ENCODE data around the gene CA10. TPM values are rescaled to one million over a fixed set of nuclear protein-coding genes. Genes with fewer than 3 reads are reported as not detected.

Gene CA10
- total and polyA plus RNA-seq, 2 experiments from 2014 or later = 0.92 to 1.5 TPM

- H3K27ac Mint-ChIP-seq = no peak overlapping the region
- H3K4me3 ChIP-seq = no peak overlapping the region
- no peak overlapping the region for H3K4me3 Mint-ChIP-seq
- TF ChIP-seq POLR2AphosphoS5 (IDR thresholded peaks at IDR 0.05; ENCODE audit: low read depth) = no peak
- TF ChIP-seq REST (IDR thresholded peaks at IDR 0.05; ENCODE audit: unreplicated experiment) = no peak
- H4K20me1 ChIP-seq (replicated peaks; ENCODE audit: insufficient read depth) = no peaks in the 10 kb centered on the region
- H3K9me2 ChIP-seq (ENCODE audit: insufficient read depth) = no peaks in the 10 kb centered on the region
- DNase-seq (ENCODE audit: low spot score) = no peak
- peaks cover 29% of the 10 kb centered on the region for H3K4me1 ChIP-seq (ENCODE audit: insufficient read depth)
- no peaks in the 10 kb centered on the region for H3K36me3 Mint-ChIP-seq (ENCODE audit: low read depth)
- no peaks in the 10 kb centered on the region for H3F3A ChIP-seq (replicated peaks; ENCODE audit: low read depth)
- no peaks in the 10 kb centered on the region for H3K79me2 ChIP-seq (replicated peaks; ENCODE audit: insufficient read depth)
- no peaks in the 10 kb centered on the region for H3K9me3 Mint-ChIP-seq
- ATAC-seq = no peak
- peaks cover 26% of the 10 kb centered on the region for H3K4me1 Mint-ChIP-seq
- H3K27me3 ChIP-seq (ENCODE audit: insufficient read depth) = no peaks in the 10 kb centered on the region
- no peaks in the 10 kb centered on the region for H3K27me3 Mint-ChIP-seq (ENCODE audit: insufficient read depth, low read depth, poor library complexity)
- no peak overlapping the region for H2AFZ ChIP-seq
- no peak overlapping the region for H3K27ac ChIP-seq (ENCODE audit: low read depth)
- no peak overlapping the region for H3K4me2 ChIP-seq
- no peaks in the 10 kb centered on the region for H3K36me3 ChIP-seq (ENCODE audit: insufficient read depth)
These were observed 19.8 kb downstream of the CA10 start for GRCh38 chr17:52138752-52139151.

- DNase-seq (ENCODE audit: low spot score) = no peak
- no peak overlapping the region for H3K4me3 ChIP-seq
- H3K4me1 ChIP-seq (ENCODE audit: insufficient read depth) = peaks cover 29% of the 10 kb centered on the region
- H3K9me2 ChIP-seq (ENCODE audit: insufficient read depth) = no peaks in the 10 kb centered on the region
- Mint-ChIP-seq H3K27me3 (ENCODE audit: insufficient read depth, low read depth, poor library complexity) (no peaks in the 10 kb centered on the region), H3K27ac (no peak overlapping the region), H3K36me3 (ENCODE audit: low read depth) (no peaks in the 10 kb centered on the region), H3K4me1 (peaks cover 26% of the 10 kb centered on the region), H3K4me3 (no peak overlapping the region), H3K9me3 (no peaks in the 10 kb centered on the region)
- no peaks in the 10 kb centered on the region for H3K79me2 ChIP-seq (replicated peaks; ENCODE audit: insufficient read depth)
- no peak overlapping the region for H2AFZ ChIP-seq
- no peaks in the 10 kb centered on the region for H3K36me3 ChIP-seq (ENCODE audit: insufficient read depth)
- H3F3A ChIP-seq (replicated peaks; ENCODE audit: low read depth) = no peaks in the 10 kb centered on the region
- H4K20me1 ChIP-seq (replicated peaks; ENCODE audit: insufficient read depth) = no peaks in the 10 kb centered on the region
- ATAC-seq = no peak
- H3K4me2 ChIP-seq = no peak overlapping the region
- no peaks in the 10 kb centered on the region for H3K27me3 ChIP-seq (ENCODE audit: insufficient read depth)
- no peak overlapping the region for H3K27ac ChIP-seq (ENCODE audit: low read depth)
- TF ChIP-seq ZNF114 (CRISPR knock-in tag; IDR thresholded peaks at IDR 0.05) (no peak), EZH2phosphoT487 (IDR thresholded peaks at IDR 0.05; ENCODE audit: unreplicated experiment) (no peak), STAT1 (IDR thresholded peaks at IDR 0.05; ENCODE audit: unreplicated experiment) (no peak), ZNF331 (CRISPR knock-in tag; IDR thresholded peaks at IDR 0.05; ENCODE audit: low read depth) (no peak), NANOG (IDR thresholded peaks at IDR 0.05; ENCODE audit: borderline replicate concordance) (no peak), POLR2AphosphoS5 (IDR thresholded peaks at IDR 0.05; ENCODE audit: low read depth) (no peak), ETS1 (IDR thresholded peaks at IDR 0.05) (no peak), EZH2 (IDR thresholded peaks at IDR 0.05; ENCODE audit: low read depth, unreplicated experiment) (no peak), JUNB (IDR thresholded peaks at IDR 0.05; ENCODE audit: unreplicated experiment) (no peak), CTCF (conservative IDR thresholded peaks at IDR 0.05; ENCODE audit: low read depth in 2 of 2) (no peak), REST (IDR thresholded peaks at IDR 0.05; ENCODE audit: unreplicated experiment) (no peak), CREB1 (CRISPR knock-in tag; IDR thresholded peaks at IDR 0.05; ENCODE audit: low read depth) (no peak)
These were observed 20.2 kb downstream of the CA10 start for GRCh38 chr17:52138350-52138749.

Measured in GM23338 (cell line).